HepG2 (cell line): ENCODE measurements around the gene RASL12. TPM values are rescaled to one million over a fixed set of nuclear protein-coding genes. Genes with fewer than 3 reads are reported as not detected.

Experiments
- CENPBD1 ChIP-seq: sonication (generic); formaldehyde crosslinking; IDR thresholded peaks from 2 replicates; pipeline ENCODE4 v1.8.0; 2022; ENCODE audit warnings: missing genetic modification reagents, low read depth, mild to moderate bottlenecking, borderline replicate concordance
- IKZF4 ChIP-seq: sonication (generic); formaldehyde crosslinking; IDR thresholded peaks from 2 replicates; pipeline ENCODE4 v1.5.1; 2020; ENCODE audit warnings: borderline replicate concordance, mild to moderate bottlenecking, low read depth, missing genetic modification reagents; ENCODE audit errors: not compliant biosample characterization
- KDM2A ChIP-seq: sonication (generic); formaldehyde crosslinking; IDR thresholded peaks from 2 replicates; pipeline ENCODE4 v1.4.0; 2020; ENCODE audit warnings: low read depth, missing genetic modification reagents, borderline replicate concordance
- LRRFIP1 ChIP-seq: sonication (generic); formaldehyde crosslinking; conservative IDR thresholded peaks from 2 replicates; pipeline ENCODE4 v1.4.0; 2020; ENCODE audit warnings: missing genetic modification reagents
- SMARCC2 ChIP-seq: fragments of 450-650 bp; IDR thresholded peaks from 2 replicates; pipeline ENCODE4 v1.6.1; 2017; ENCODE audit warnings: antibody characterized with exemption, mild to moderate bottlenecking
- SPEN ChIP-seq: sonication (generic); formaldehyde crosslinking; IDR thresholded peaks from 2 replicates; pipeline ENCODE4 v1.5.1; 2020; ENCODE audit warnings: low read depth, mild to moderate bottlenecking, missing genetic modification reagents
- TAF15 ChIP-seq: fragments of 200-400 bp; formaldehyde crosslinking; IDR thresholded peaks from one replicate; pipeline ENCODE4 v1.6.1; 2018; ENCODE audit warnings: mild to moderate bottlenecking, low read depth, low read length; ENCODE audit not compliant: poor library complexity, severe bottlenecking
- TARDBP ChIP-seq: sonication (generic); formaldehyde crosslinking; IDR thresholded peaks from 2 replicates; pipeline ENCODE4 v1.8.0; 2022; ENCODE audit warnings: mild to moderate bottlenecking, missing genetic modification reagents
- ZBED4 ChIP-seq: sonication (generic); formaldehyde crosslinking; IDR thresholded peaks from 2 replicates; pipeline ENCODE4 v1.4.0; 2020; ENCODE audit warnings: missing genetic modification reagents, borderline replicate concordance
- ZBTB42 ChIP-seq: sonication (generic); formaldehyde crosslinking; IDR thresholded peaks from 2 replicates; pipeline ENCODE4 v1.5.0; 2020; ENCODE audit warnings: mild to moderate bottlenecking, missing genetic modification reagents
- ZFP1 ChIP-seq: IDR thresholded peaks from 2 replicates; pipeline ENCODE4 v1.6.1; 2016
- ZNF12 ChIP-seq: sonication (generic); formaldehyde crosslinking; IDR thresholded peaks from 2 replicates; pipeline ENCODE4 v1.5.0; 2020; ENCODE audit warnings: missing genetic modification reagents
- ZNF335 ChIP-seq: sonication (generic); formaldehyde crosslinking; IDR thresholded peaks from 2 replicates; pipeline ENCODE4 v1.4.0; 2020; ENCODE audit warnings: missing genetic modification reagents
- ZNF33B ChIP-seq: sonication (generic); formaldehyde crosslinking; IDR thresholded peaks from 2 replicates; pipeline ENCODE4 v1.5.1; 2020; ENCODE audit warnings: mild to moderate bottlenecking, missing genetic modification reagents
- ZNF558 ChIP-seq: sonication (generic); formaldehyde crosslinking; IDR thresholded peaks from 2 replicates; pipeline ENCODE4 v1.9.0; 2022; ENCODE audit warnings: mild to moderate bottlenecking, missing genetic modification reagents, borderline replicate concordance
- ZNF614 ChIP-seq: IDR thresholded peaks from 2 replicates; pipeline ENCODE4 v1.6.1; 2018; ENCODE audit warnings: missing biosample characterization, missing genetic modification reagents, inconsistent platforms, borderline replicate concordance
- ZNF660 ChIP-seq: sonication (generic); formaldehyde crosslinking; IDR thresholded peaks from 2 replicates; pipeline ENCODE4 v1.5.1; 2020; ENCODE audit warnings: mild to moderate bottlenecking, low read depth, missing genetic modification reagents, borderline replicate concordance
- ZNF687 ChIP-seq: sonication (generic); formaldehyde crosslinking; IDR thresholded peaks from 2 replicates; pipeline ENCODE4 v1.5.1; 2020; ENCODE audit warnings: mild to moderate bottlenecking, missing genetic modification reagents, moderate library complexity
- polyA plus RNA-seq, 8 experiments: library from polyadenylated mRNA; depleted of rRNA in 3 of 8; stranded (reverse) in 7 of 8; unstranded in 1 of 8; fragments of >200 nt; fragmentation: Illumina TruSeq in 4 of 8; extraction: Trizol in 4 of 8; gene quantifications; 2 replicates each; pipeline versions ENCODE4 v1.2.1 to v1.2.3, GENCODE V29; 2011 to 2016; ENCODE audit warnings: low read depth in 4 of 8, missing spikeins in 1 of 8, mixed read lengths in 1 of 8; ENCODE audit not compliant: insufficient read depth in 1 of 8
- total RNA-seq, 5 experiments: library from RNA; depleted of rRNA; stranded (reverse); fragments of >200 nt; fragmentation: Illumina TruSeq; extraction: Trizol; gene quantifications; 2 replicates each; pipeline ENCODE4 v1.2.3, GENCODE V29; 2016; ENCODE audit warnings: low read depth in 1 of 5

Gene RASL12
- total and polyA plus RNA-seq, 2 of the 13 experiments (the other 11 are each of a cell fraction or from before 2014, with no cell fraction given) = 0.16 to 0.55 TPM

- TF ChIP-seq LRRFIP1 (CRISPR knock-in tag) = no peak
- TF ChIP-seq ZNF33B (CRISPR knock-in tag) = no peak
- TF ChIP-seq ZNF687 (CRISPR knock-in tag) = peak; percentile 79
- 0 out of 2 replicates have a peak, but pooled peaks have one; percentile 50 for TF ChIP-seq ZNF12
- TF ChIP-seq ZFP1 = no peak
- no peak for TF ChIP-seq TAF15
- peak; percentile 64; the same call in 1 of the 2 replicates for TF ChIP-seq TARDBP (CRISPR knock-in tag)
- TF ChIP-seq ZNF660 = no peak
- no peak for TF ChIP-seq CENPBD1 (CRISPR knock-in tag)
- TF ChIP-seq SPEN (CRISPR knock-in tag) = peak; percentile 47; the same call in 1 of the 2 replicates
- TF ChIP-seq ZBED4 = 0 out of 2 replicates have a peak, but pooled peaks have one; percentile 40
- TF ChIP-seq SMARCC2 = no peak
- TF ChIP-seq ZNF335 (CRISPR knock-in tag) = peak; percentile 56; the same call in 1 of the 2 replicates
- no peak for TF ChIP-seq IKZF4 (CRISPR knock-in tag)
- no peak for TF ChIP-seq ZBTB42 (CRISPR knock-in tag)
- peak; percentile 54 for TF ChIP-seq KDM2A (CRISPR knock-in tag)
- peak; percentile 73; the same call in 1 of the 2 replicates for TF ChIP-seq ZNF614 (CRISPR knock-in tag)
- no peak for TF ChIP-seq ZNF558 (CRISPR knock-in tag)
Observed at GRCh38 chr15:65056868-65057548, 10.8 kb downstream of the RASL12 start (continued).
